ENCODE data around the gene MEIOB.

MEIOB gene

DNA sequence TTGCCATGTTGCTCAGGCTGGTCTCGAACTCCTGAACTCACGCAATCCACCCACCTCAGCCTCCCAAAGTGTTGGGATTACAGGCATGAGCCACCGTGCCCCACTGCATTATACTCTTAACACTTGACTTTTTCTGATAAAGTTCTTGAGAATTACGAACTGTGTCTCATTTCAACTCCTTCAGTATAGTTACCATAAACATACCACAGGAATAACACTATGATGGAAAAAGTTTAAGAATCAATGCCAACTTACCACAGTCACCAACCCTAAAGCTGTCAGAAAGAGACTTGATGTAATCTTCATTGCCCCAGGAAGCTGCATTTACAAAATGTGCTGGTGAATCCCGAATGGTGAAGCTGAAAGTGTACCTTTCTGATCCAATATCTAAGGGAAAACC lies 10.2 kb downstream of the MEIOB start:
- DNase-seq (ENCODE audit: low read depth): no peak
- no peak overlapping the region for H3K4me3 ChIP-seq (ENCODE audit: low read depth, low read length)
- TF ChIP-seq, protein P1, sequence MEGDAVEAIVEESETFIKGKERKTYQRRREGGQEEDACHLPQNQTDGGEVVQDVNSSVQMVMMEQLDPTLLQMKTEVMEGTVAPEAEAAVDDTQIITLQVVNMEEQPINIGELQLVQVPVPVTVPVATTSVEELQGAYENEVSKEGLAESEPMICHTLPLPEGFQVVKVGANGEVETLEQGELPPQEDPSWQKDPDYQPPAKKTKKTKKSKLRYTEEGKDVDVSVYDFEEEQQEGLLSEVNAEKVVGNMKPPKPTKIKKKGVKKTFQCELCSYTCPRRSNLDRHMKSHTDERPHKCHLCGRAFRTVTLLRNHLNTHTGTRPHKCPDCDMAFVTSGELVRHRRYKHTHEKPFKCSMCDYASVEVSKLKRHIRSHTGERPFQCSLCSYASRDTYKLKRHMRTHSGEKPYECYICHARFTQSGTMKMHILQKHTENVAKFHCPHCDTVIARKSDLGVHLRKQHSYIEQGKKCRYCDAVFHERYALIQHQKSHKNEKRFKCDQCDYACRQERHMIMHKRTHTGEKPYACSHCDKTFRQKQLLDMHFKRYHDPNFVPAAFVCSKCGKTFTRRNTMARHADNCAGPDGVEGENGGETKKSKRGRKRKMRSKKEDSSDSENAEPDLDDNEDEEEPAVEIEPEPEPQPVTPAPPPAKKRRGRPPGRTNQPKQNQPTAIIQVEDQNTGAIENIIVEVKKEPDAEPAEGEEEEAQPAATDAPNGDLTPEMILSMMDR (IDR thresholded peaks at IDR 0.05; ENCODE audit: control insufficient read depth, extremely low read depth, insufficient read depth): no peak

DNA sequence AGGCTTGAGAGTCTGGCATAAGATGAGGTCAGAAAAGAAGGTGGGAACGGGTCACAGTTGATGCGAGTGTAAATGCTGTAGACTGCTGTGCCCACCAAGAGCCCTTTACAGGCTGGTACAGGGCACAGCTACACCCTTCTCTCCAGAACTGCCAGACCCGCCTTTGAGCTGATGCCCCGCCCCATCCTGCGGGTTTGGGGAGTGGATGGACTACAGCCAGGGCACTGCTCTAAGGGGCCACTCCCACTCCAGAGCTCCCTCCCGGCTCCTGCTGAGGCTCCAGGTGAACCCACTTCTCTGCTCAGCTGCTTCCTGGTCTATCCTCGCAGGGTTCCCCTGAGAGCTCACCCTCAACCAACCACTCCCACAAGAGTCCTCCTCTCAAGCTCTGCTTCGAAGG lies 12.3 kb downstream of the MEIOB start:
- DNase-seq (ENCODE audit: low read depth): no peak
- TF ChIP-seq, protein P1 (IDR thresholded peaks at IDR 0.05; ENCODE audit: control insufficient read depth, extremely low read depth, insufficient read depth): no peak
- H3K4me3 ChIP-seq (ENCODE audit: low read depth, low read length): no peak overlapping the region

DNA sequence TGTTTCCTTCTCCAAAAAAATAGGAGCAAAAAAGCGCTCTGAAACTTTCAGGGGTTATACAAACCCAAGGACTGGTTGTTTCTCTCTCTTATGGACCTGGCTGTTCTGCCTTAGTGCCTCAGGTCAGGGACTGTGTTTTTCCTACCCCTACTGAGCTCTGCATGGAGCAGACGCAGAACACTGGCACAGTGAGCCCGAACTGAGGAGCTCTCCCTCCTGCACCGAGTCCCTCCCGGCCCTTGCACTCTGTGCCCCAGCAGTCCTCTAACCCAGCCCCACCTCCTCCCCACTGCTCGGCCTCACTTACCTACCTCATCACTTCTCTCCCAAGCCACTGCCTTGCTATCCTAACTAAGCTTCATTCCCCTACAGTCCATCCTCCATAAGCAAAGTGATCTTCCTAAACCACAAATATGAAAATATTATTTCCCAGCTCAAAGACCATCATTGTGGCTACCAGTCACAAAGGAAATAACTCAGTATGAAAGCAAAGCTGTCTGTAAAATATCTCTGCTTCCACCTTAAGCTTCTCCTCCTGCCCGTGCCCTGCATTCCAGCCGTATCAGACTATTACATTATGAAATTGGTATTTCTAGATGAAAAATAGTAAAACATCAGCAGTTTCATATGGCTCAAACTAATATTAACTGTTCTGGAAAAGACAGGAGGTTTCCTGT lies 13.6 kb downstream of the MEIOB start:
- TF ChIP-seq, protein P1 (IDR thresholded peaks at IDR 0.05; ENCODE audit: control insufficient read depth, extremely low read depth, insufficient read depth): no peak
- no peak overlapping the region for H3K4me3 ChIP-seq (ENCODE audit: low read depth, low read length)
- no peak for DNase-seq (ENCODE audit: low read depth)

DNA sequence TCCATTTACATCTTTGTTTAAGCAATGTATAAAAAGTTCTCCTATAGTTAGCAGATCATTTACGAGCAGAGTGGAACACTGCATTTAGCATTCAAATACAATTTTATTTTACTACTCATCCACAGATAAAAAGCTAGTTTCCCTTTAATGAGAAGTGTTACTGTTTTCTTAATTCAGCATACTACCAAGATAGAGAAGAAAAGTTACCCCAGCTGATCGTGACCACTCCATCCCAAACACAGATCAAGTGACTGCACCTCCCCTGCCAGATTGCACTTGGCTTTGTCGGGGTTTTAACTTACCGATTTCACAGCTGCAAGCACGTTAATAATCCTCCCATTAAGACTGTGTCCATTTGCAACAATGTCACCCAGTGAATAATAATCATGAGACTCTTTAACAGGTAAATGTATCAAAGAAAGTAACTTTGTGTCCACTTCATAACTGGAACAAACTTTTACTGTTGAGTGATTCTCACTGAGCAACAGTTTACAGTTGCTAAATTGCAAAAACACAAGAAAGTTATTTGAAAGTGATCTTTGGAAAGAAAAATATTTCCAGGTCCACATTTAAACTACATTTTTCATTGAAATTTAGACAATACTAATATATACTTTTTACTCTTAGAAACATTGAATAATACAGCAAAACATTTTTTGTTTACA lies 14.4 kb downstream of the MEIOB start:
- no peak overlapping the region for H3K4me3 ChIP-seq (ENCODE audit: low read depth, low read length)
- DNase-seq (ENCODE audit: low read depth): no peak
- TF ChIP-seq, protein P1 (IDR thresholded peaks at IDR 0.05; ENCODE audit: control insufficient read depth, extremely low read depth, insufficient read depth): no peak

DNA sequence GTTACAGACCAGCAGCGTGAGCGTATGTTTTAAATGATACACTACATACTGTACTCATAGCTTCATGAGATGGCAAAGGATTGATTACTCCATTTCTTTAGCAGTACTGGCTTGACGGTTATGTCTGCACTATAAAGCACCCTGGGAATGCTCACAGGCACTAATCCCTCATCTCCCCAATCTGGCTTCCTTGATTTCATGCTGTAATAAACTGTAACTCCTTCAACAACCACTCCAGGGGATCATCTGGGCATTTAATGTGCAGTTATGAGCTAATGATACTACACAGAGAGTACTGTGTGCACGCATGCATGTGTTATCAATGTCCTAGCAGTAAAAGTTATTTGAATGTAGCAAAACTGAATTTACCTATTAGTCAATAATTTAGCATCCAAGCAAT lies 20.2 kb downstream of the MEIOB start:
- DNase-seq (ENCODE audit: low read depth): no peak
- TF ChIP-seq, protein P1 (IDR thresholded peaks at IDR 0.05; ENCODE audit: control insufficient read depth, extremely low read depth, insufficient read depth): no peak
- H3K4me3 ChIP-seq (ENCODE audit: low read depth, low read length): no peak overlapping the region

DNA sequence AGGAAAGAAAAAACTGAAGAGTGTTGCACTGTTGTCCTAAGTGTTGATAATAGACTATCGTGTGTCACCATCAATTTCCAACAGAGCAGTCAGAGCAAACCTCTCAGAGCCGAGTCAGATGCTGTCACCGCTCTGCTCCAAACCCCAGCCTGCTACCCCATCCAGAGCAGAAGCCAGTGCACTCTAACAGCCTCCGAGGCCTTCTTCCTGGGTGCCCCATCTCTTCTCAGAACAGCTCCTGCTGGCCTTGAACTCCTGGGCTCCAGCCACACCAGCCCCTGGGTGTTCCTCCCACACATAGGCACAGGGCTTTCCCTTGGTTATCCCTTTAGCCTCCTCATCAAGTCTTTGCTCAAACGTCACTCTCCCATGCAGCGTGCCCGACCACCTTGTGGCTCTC lies 21.0 kb downstream of the MEIOB start:
- DNase-seq (ENCODE audit: low read depth): no peak
- no peak overlapping the region for H3K4me3 ChIP-seq (ENCODE audit: low read depth, low read length)
- TF ChIP-seq, protein P1 (IDR thresholded peaks at IDR 0.05; ENCODE audit: control insufficient read depth, extremely low read depth, insufficient read depth): no peak

Measured in LNCaP clone FGC (cell line).